H9 (cell line): ENCODE measurements around the gene INCENP. TPM values are rescaled to one million over a fixed set of nuclear protein-coding genes. Genes with fewer than 3 reads are reported as not detected.

Experiments used
- DNase-seq: peaks from one replicate; pipeline ENCODE4 v3.0.0-alpha.2; 2017
- H2AFZ ChIP-seq: one replicate; pipeline ENCODE4 v1.6.1; 2013; ENCODE audit warnings: mild to moderate bottlenecking, low read length, control low read depth, moderate library complexity
- H2AK5ac ChIP-seq: 2 replicates; pipeline ENCODE4 v1.6.1; 2013; ENCODE audit warnings: low read length, control low read depth, mixed read lengths; ENCODE audit not compliant: insufficient read length
- H2BK120ac ChIP-seq: one replicate; pipeline ENCODE4 v1.6.1; 2013; ENCODE audit warnings: low read depth, mild to moderate bottlenecking, low read length, control low read depth, inconsistent platforms; ENCODE audit not compliant: poor library complexity, severe bottlenecking
- H2BK12ac ChIP-seq: 2 replicates; pipeline ENCODE4 v1.6.1; 2013; ENCODE audit warnings: low read length, control low read depth, mixed read lengths, low read depth; ENCODE audit not compliant: insufficient read length
- H2BK15ac ChIP-seq: 2 replicates; pipeline ENCODE4 v1.6.1; 2013; ENCODE audit warnings: low read depth, low read length, control low read depth
- H2BK20ac ChIP-seq: one replicate; pipeline ENCODE4 v1.6.1; 2013; ENCODE audit warnings: low read depth, mild to moderate bottlenecking, low read length, control low read depth, inconsistent platforms; ENCODE audit not compliant: poor library complexity, severe bottlenecking
- H2BK5ac ChIP-seq: 2 replicates; pipeline ENCODE4 v1.6.1; 2013; ENCODE audit warnings: low read length, control low read depth, mixed read lengths; ENCODE audit not compliant: insufficient read length
- H3K14ac ChIP-seq: 2 replicates; pipeline ENCODE4 v1.6.1; 2013; ENCODE audit warnings: low read length, control low read depth; ENCODE audit not compliant: insufficient read depth
- H3K18ac ChIP-seq: 2 replicates; pipeline ENCODE4 v1.6.1; 2013; ENCODE audit warnings: low read depth, mild to moderate bottlenecking, mixed read lengths, low read length, control low read depth; ENCODE audit not compliant: insufficient read length
- H3K23ac ChIP-seq: 2 replicates; pipeline ENCODE4 v1.6.1; 2013; ENCODE audit warnings: low read length, control low read depth, mixed read lengths, low read depth; ENCODE audit not compliant: insufficient read length
- H3K23me2 ChIP-seq: 2 replicates; pipeline ENCODE4 v1.6.1; 2013; ENCODE audit warnings: low read depth, mild to moderate bottlenecking, mixed read lengths, low read length, control low read depth; ENCODE audit not compliant: insufficient read length, poor library complexity, severe bottlenecking
- H3K27ac ChIP-seq: 2 replicates; pipeline ENCODE4 v1.5.1; 2013; ENCODE audit warnings: low read length, control low read depth, mixed read lengths, low read depth; ENCODE audit not compliant: insufficient read length
- H3K27me3 ChIP-seq: 2 replicates; pipeline ENCODE4 v1.6.1; 2013; ENCODE audit warnings: low read length, control low read depth, inconsistent platforms; ENCODE audit not compliant: insufficient read depth
- H3K4ac ChIP-seq: 2 replicates; pipeline ENCODE4 v1.6.1; 2013; ENCODE audit warnings: low read depth, mild to moderate bottlenecking, control low read depth, inconsistent platforms, low read length, moderate library complexity
- H3K4me1 ChIP-seq: 2 replicates; pipeline ENCODE4 v1.6.1; 2013; ENCODE audit warnings: low read length, control low read depth, inconsistent platforms; ENCODE audit not compliant: insufficient read depth
- H3K4me2 ChIP-seq: 2 replicates; pipeline ENCODE4 v1.6.1; 2013; ENCODE audit warnings: low read length, control low read depth, mixed read lengths; ENCODE audit not compliant: insufficient read length, insufficient read depth
- H3K56ac ChIP-seq: 2 replicates; pipeline ENCODE4 v1.6.1; 2013; ENCODE audit warnings: low read depth, mild to moderate bottlenecking, mixed read lengths, low read length, control low read depth; ENCODE audit not compliant: insufficient read length
- H3K79me1 ChIP-seq: 2 replicates; pipeline ENCODE4 v1.6.1; 2013; ENCODE audit warnings: low read depth, mild to moderate bottlenecking, moderate library complexity, low read length, control low read depth, inconsistent platforms; ENCODE audit not compliant: insufficient read depth, poor library complexity, severe bottlenecking
- H3K79me2 ChIP-seq: 2 replicates; pipeline ENCODE4 v1.6.1; 2013; ENCODE audit warnings: low read length, control low read depth, inconsistent platforms; ENCODE audit not compliant: insufficient read depth
- H3K9ac ChIP-seq: 2 replicates; pipeline ENCODE4 v1.6.1; 2013; ENCODE audit warnings: low read length, control low read depth, mixed read lengths; ENCODE audit not compliant: insufficient read length; ENCODE audit errors: extremely low read depth
- H3K9me3 ChIP-seq: one replicate; pipeline ENCODE4 v1.6.1; 2013; ENCODE audit warnings: low read depth, low read length, inconsistent platforms; ENCODE audit not compliant: control insufficient read depth
- H3T11ph ChIP-seq: one replicate; pipeline ENCODE4 v1.6.1; 2013; ENCODE audit warnings: mild to moderate bottlenecking, low read length, control low read depth, inconsistent platforms
- H4K20me1 ChIP-seq: one replicate; pipeline ENCODE4 v1.6.1; 2013; ENCODE audit not compliant: control insufficient read depth, insufficient read length, insufficient read depth
- H4K5ac ChIP-seq: 2 replicates; pipeline ENCODE4 v1.6.1; 2013; ENCODE audit warnings: low read depth, mild to moderate bottlenecking, mixed read lengths, low read length, control low read depth; ENCODE audit not compliant: insufficient read length
- H4K8ac ChIP-seq: replicated peaks from 2 replicates; pipeline ENCODE4 v1.6.1; 2013; ENCODE audit warnings: low read length, control low read depth, mixed read lengths, low read depth; ENCODE audit not compliant: insufficient read length
- H4K91ac ChIP-seq: 2 replicates; pipeline ENCODE4 v1.6.1; 2013; ENCODE audit warnings: low read depth, mild to moderate bottlenecking, moderate library complexity, mixed read lengths, low read length, control low read depth; ENCODE audit not compliant: insufficient read length
- H3K27ac Mint-ChIP-seq, 3 experiments: 2 replicates in 2 of 3; 3 replicates in 1 of 3; pipeline ENCODE4 v1.8.0; 2020 to 2021; ENCODE audit warnings: mixed read lengths in 3 of 3, mild to moderate bottlenecking in 1 of 3, moderate library complexity in 1 of 3
- H3K27me3 Mint-ChIP-seq: 2 replicates; pipeline ENCODE4 v1.8.0; 2021; ENCODE audit warnings: low read depth, mild to moderate bottlenecking, moderate library complexity, mixed read lengths
- H3K36me3 Mint-ChIP-seq, 3 experiments: 2 replicates in 2 of 3; 3 replicates in 1 of 3; pipeline ENCODE4 v1.8.0; 2020 to 2021; ENCODE audit warnings: low read depth in 3 of 3, mixed read lengths in 3 of 3; ENCODE audit not compliant: insufficient read depth in 1 of 3
- H3K4me1 Mint-ChIP-seq, 2 experiments: 2 replicates each; pipeline ENCODE4 v1.8.0; 2020; ENCODE audit warnings: mixed read lengths in 2 of 2
- H3K4me3 Mint-ChIP-seq, 2 experiments: 2 replicates in 1 of 2; 3 replicates in 1 of 2; pipeline ENCODE4 v1.8.0; 2020 to 2021; ENCODE audit warnings: mild to moderate bottlenecking in 2 of 2, mixed read lengths in 2 of 2, moderate library complexity in 1 of 2
- H3K9me3 Mint-ChIP-seq, 2 experiments: 2 replicates in 1 of 2; 3 replicates in 1 of 2; pipeline ENCODE4 v1.8.0; 2020; ENCODE audit warnings: mild to moderate bottlenecking in 2 of 2, mixed read lengths in 2 of 2, moderate library complexity in 1 of 2
- WGBS: extraction: QIAGEN DNeasy Blood & Tissue Kit; methylation state at CpG from one replicate; pipeline ENCODE4 v1.1.7; 2013; ENCODE audit warnings: missing lambda C conversion rate, low lambda C conversion rate, mixed read lengths; ENCODE audit not compliant: insufficient read length; ENCODE audit errors: extremely low coverage; 5-methylcytosine and 5-hydroxymethylcytosine counted together
- total RNA-seq: library from RNA; stranded (reverse); gene quantifications from 2 replicates; pipeline ENCODE4 v1.2.1, GENCODE V29; 2021
- TF ChIP-seq, protein P1 (sequence below): fragments of 200-600 bp; sonication (generic); conservative IDR thresholded peaks from 3 replicates; pipeline ENCODE4 v1.8.0; 2021; ENCODE audit warnings: antibody characterized with exemption, mild to moderate bottlenecking

INCENP gene
- total RNA-seq, 1 experiment from 2014 or later, result 99.9 TPM

DNA sequence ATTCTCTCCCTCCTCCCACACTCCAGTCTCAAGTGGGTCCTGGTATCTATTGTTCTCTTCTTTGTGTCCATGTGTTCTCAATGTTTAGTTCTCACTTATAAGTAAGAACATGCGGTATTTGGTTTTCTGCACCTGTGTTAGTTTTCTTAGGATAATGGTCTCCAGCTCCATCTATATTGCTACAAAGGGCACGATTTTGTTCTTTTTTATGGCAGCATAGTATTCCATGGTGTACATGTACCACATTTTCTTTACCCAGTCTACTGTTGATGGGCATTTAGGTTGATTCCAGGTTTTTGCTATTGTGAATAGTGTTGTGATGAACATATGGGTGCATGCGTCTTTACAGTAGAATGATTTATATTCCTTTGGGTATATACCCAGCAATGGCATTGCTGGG is 4.2 kb upstream of the INCENP start:
- WGBS, result no CpG with 5 or more reads among the region's 3 CpGs

More for the DNA sequence above, 4.2 kb upstream of the INCENP start:
- Histone ChIP-seq H2AK5ac (no peak overlapping the region), H2BK5ac (no peak overlapping the region), H2BK12ac (no peak overlapping the region), H3K4ac (no peak overlapping the region), H2BK20ac (no peak overlapping the region), H3K4me2 (no peak overlapping the region), H3K9ac (no peak overlapping the region), H3K27ac (no peak overlapping the region), H3K27me3 (no peaks in the 10 kb centered on the region), H4K91ac (no peak overlapping the region), H3K56ac (no peak overlapping the region), H2BK120ac (no peak overlapping the region), H3K23ac (no peak overlapping the region), H2AFZ (no peak overlapping the region), H3K23me2 (peaks cover 2% of the 10 kb centered on the region), H3K4me1 (no peaks in the 10 kb centered on the region), H3T11ph (no peak overlapping the region), H3K14ac (no peak overlapping the region), H4K20me1 (no peaks in the 10 kb centered on the region), H4K8ac (no peak overlapping the region), H3K9me3 (no peaks in the 10 kb centered on the region), H2BK15ac (no peak overlapping the region), H3K18ac (no peak overlapping the region), H4K5ac (no peak overlapping the region), H3K79me2 (peaks cover 7% of the 10 kb centered on the region; the same call in 1 of the 2 replicates), H3K79me1 (no peaks in the 10 kb centered on the region)
- Mint-ChIP-seq H3K27ac (no peak overlapping the region), H3K4me3 (no peak overlapping the region), H3K27me3 (peaks cover 3% of the 10 kb centered on the region; the same call in 1 of the 2 replicates), H3K9me3 (peaks cover 11 to 12% of the 10 kb centered on the region in 2 experiments), H3K36me3 (peaks cover 0 to 6% (median 5%) of the 10 kb centered on the region in 3 experiments; a peak in 5 of 7 replicates), H3K4me1 (peaks cover 5 to 6% of the 10 kb centered on the region in 2 experiments)
- TF ChIP-seq, protein P1, sequence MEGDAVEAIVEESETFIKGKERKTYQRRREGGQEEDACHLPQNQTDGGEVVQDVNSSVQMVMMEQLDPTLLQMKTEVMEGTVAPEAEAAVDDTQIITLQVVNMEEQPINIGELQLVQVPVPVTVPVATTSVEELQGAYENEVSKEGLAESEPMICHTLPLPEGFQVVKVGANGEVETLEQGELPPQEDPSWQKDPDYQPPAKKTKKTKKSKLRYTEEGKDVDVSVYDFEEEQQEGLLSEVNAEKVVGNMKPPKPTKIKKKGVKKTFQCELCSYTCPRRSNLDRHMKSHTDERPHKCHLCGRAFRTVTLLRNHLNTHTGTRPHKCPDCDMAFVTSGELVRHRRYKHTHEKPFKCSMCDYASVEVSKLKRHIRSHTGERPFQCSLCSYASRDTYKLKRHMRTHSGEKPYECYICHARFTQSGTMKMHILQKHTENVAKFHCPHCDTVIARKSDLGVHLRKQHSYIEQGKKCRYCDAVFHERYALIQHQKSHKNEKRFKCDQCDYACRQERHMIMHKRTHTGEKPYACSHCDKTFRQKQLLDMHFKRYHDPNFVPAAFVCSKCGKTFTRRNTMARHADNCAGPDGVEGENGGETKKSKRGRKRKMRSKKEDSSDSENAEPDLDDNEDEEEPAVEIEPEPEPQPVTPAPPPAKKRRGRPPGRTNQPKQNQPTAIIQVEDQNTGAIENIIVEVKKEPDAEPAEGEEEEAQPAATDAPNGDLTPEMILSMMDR, result no peak
- no peak for DNase-seq
